ENCODE data around the gene UBR7.

DNA sequence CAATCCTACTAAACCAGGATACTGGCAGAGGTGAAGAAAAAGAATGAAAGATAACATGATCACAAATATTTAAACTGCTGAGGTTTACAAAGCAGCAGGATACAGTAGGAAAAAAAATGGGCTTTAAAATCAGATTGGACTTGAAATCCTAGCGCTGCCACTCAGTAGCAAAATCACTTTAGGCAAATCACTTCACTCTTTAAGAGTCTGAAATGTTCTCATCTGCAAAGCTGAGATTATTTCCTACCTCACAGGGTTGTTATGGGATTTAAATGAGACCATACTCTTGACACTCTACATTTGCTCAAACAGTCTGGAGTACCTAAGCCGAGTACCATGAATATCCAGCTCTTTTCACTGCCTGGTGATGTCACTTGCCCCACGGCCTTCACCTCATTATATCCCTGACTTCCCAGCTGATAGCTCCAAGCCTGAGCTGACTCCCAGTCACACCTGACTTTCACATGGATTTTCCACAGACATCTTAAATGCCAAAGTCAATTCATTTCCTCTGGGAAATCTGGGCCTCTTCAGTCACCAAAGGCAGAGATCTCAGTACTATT lies 60.2 kb downstream of the UBR7 start:
- TF ChIP-seq, protein P1, sequence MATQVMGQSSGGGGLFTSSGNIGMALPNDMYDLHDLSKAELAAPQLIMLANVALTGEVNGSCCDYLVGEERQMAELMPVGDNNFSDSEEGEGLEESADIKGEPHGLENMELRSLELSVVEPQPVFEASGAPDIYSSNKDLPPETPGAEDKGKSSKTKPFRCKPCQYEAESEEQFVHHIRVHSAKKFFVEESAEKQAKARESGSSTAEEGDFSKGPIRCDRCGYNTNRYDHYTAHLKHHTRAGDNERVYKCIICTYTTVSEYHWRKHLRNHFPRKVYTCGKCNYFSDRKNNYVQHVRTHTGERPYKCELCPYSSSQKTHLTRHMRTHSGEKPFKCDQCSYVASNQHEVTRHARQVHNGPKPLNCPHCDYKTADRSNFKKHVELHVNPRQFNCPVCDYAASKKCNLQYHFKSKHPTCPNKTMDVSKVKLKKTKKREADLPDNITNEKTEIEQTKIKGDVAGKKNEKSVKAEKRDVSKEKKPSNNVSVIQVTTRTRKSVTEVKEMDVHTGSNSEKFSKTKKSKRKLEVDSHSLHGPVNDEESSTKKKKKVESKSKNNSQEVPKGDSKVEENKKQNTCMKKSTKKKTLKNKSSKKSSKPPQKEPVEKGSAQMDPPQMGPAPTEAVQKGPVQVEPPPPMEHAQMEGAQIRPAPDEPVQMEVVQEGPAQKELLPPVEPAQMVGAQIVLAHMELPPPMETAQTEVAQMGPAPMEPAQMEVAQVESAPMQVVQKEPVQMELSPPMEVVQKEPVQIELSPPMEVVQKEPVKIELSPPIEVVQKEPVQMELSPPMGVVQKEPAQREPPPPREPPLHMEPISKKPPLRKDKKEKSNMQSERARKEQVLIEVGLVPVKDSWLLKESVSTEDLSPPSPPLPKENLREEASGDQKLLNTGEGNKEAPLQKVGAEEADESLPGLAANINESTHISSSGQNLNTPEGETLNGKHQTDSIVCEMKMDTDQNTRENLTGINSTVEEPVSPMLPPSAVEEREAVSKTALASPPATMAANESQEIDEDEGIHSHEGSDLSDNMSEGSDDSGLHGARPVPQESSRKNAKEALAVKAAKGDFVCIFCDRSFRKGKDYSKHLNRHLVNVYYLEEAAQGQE (IDR thresholded peaks at IDR 0.05; ENCODE audit: unreplicated experiment): no peak
- TF ChIP-seq EZH2phosphoT487 (IDR thresholded peaks at IDR 0.05; ENCODE audit: unreplicated experiment): no peak
- TF ChIP-seq POLR2AphosphoS5 (IDR thresholded peaks at IDR 0.05; ENCODE audit: low read depth): no peak
- TF ChIP-seq, protein P2, sequence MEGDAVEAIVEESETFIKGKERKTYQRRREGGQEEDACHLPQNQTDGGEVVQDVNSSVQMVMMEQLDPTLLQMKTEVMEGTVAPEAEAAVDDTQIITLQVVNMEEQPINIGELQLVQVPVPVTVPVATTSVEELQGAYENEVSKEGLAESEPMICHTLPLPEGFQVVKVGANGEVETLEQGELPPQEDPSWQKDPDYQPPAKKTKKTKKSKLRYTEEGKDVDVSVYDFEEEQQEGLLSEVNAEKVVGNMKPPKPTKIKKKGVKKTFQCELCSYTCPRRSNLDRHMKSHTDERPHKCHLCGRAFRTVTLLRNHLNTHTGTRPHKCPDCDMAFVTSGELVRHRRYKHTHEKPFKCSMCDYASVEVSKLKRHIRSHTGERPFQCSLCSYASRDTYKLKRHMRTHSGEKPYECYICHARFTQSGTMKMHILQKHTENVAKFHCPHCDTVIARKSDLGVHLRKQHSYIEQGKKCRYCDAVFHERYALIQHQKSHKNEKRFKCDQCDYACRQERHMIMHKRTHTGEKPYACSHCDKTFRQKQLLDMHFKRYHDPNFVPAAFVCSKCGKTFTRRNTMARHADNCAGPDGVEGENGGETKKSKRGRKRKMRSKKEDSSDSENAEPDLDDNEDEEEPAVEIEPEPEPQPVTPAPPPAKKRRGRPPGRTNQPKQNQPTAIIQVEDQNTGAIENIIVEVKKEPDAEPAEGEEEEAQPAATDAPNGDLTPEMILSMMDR (conservative IDR thresholded peaks at IDR 0.05; ENCODE audit: low read depth in 2 of 2): no peak
- no peak for TF ChIP-seq EZH2 (IDR thresholded peaks at IDR 0.05; ENCODE audit: low read depth, unreplicated experiment)
- TF ChIP-seq ZNF331 (CRISPR knock-in tag; IDR thresholded peaks at IDR 0.05; ENCODE audit: low read depth): no peak

Data from GM23338 (cell line).